Measurements from ENCODE around the gene FRMD4A. TPM values are rescaled to one million over a fixed set of nuclear protein-coding genes. Genes with fewer than 3 reads are reported as not detected.

FRMD4A gene
- total RNA-seq, 1 donor from 2014 or later, result 28.2 TPM

DNA sequence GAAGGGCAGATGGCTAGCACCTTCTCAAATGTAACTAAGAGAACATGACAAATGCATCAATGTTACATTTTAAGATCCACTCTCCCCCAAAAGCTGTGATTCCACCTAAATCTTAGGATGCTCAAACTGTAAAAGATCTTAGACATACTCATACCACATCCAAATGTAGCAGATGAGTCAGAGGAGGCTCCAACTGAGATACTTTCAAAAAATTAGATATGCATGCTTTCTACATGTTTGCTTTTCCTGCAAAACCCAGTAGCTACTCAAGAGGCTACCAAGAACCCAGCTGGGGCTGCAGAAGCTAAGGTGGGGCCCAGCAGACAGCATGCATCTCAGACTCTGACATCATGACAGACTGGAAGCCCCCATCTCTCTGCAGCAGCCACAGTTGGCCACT is 31.4 kb upstream of the FRMD4A start:
- Histone ChIP-seq H3K36me3 (ENCODE audit: control insufficient read depth, insufficient read depth, low read length) (no peaks in the 10 kb centered on the region), H3K4me3 (ENCODE audit: low read depth, low read length) (no peak overlapping the region), H3K27me3 (ENCODE audit: control insufficient read depth, insufficient read depth, low read length) (no peaks in the 10 kb centered on the region)
- DNase-seq (ENCODE audit: low read depth), result no peak
- TF ChIP-seq, protein P1, sequence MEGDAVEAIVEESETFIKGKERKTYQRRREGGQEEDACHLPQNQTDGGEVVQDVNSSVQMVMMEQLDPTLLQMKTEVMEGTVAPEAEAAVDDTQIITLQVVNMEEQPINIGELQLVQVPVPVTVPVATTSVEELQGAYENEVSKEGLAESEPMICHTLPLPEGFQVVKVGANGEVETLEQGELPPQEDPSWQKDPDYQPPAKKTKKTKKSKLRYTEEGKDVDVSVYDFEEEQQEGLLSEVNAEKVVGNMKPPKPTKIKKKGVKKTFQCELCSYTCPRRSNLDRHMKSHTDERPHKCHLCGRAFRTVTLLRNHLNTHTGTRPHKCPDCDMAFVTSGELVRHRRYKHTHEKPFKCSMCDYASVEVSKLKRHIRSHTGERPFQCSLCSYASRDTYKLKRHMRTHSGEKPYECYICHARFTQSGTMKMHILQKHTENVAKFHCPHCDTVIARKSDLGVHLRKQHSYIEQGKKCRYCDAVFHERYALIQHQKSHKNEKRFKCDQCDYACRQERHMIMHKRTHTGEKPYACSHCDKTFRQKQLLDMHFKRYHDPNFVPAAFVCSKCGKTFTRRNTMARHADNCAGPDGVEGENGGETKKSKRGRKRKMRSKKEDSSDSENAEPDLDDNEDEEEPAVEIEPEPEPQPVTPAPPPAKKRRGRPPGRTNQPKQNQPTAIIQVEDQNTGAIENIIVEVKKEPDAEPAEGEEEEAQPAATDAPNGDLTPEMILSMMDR (IDR thresholded peaks at IDR 0.05; ENCODE audit: insufficient read depth, low read length, poor library complexity, severe bottlenecking), result no peak

DNA sequence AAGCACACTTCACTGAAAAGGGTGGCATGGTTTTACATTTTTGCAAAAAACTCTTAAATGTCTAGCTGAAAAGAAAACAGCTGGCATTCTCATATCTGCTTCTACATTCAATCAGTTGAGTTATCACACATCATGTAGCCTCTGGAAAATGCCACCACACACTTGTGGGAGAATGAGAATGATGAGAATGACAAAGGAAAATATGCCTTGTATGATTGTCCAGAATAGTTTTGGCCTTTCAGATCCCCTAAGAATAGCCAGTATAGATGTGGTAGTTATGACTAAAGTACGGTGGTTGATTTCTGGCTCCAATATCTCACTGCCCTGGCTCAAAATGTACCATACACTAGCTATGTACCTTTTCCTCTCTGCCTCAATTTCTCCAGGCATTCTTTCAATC is 30.2 kb upstream of the FRMD4A start:
- DNase-seq (ENCODE audit: low read depth), result no peak
- TF ChIP-seq, protein P1 (IDR thresholded peaks at IDR 0.05; ENCODE audit: insufficient read depth, low read length, poor library complexity, severe bottlenecking), result no peak
- no peak overlapping the region for H3K4me3 ChIP-seq (ENCODE audit: low read depth, low read length)
- H3K36me3 ChIP-seq (ENCODE audit: control insufficient read depth, insufficient read depth, low read length), result no peaks in the 10 kb centered on the region
- no peaks in the 10 kb centered on the region for H3K27me3 ChIP-seq (ENCODE audit: control insufficient read depth, insufficient read depth, low read length)

DNA sequence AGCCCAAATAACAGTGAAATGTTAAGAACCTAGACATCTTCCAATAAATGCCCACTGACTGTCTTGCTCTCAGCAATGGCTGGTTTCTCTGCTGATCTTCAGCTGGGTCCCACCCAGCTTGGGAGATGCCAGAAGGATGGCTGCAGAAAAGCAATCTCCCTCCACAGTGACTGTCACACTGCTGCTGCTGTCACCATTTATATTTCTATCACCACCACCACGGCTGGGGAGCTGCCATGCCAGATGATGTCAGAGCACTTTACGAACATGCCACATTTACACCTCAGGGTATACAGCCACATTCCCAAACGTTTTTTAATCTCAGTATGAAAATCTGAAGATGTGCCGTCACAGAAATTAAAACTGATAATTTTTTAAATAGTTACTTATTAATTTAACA is 29.8 kb upstream of the FRMD4A start:
- TF ChIP-seq, protein P1 (IDR thresholded peaks at IDR 0.05; ENCODE audit: insufficient read depth, low read length, poor library complexity, severe bottlenecking), result no peak
- DNase-seq (ENCODE audit: low read depth), result no peak
- Histone ChIP-seq H3K36me3 (ENCODE audit: control insufficient read depth, insufficient read depth, low read length) (no peaks in the 10 kb centered on the region), H3K4me3 (ENCODE audit: low read depth, low read length) (no peak overlapping the region), H3K27me3 (ENCODE audit: control insufficient read depth, insufficient read depth, low read length) (no peaks in the 10 kb centered on the region)

DNA sequence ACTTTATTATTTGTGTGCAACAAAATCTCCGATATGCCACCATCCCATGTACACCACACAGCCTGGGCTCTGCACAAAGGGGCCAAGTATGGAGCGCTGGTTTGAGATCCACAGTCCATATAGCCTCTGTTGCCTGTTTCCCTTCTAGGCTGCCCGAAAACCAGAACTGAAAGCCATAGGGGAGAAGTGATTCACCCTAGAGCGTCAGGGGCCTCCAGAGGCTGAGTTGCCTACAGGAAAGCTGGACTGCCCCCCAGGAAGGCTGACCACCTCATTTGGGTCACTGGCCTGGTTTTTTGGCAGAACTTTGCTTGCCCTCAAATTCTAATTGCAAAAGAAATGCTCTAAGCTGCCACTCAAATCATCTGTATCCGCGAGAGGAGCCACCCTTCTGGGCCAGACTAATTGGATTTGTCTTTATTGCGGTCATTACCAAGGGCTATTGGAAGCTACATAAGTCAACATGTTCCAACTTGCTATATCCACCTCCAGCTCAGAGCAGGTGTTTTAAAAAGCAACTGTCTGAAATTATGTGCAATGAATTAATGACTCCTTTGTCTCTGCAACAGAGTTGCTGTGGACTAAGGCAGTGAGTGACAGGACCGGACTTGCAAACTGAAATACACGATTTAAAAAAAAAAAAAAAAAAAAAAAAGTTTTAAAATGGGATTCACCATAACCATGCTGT is 28.3 kb upstream of the FRMD4A start:
- no peak overlapping the region for H3K4me3 ChIP-seq (ENCODE audit: low read depth, low read length)
- H3K36me3 ChIP-seq (ENCODE audit: control insufficient read depth, insufficient read depth, low read length), result no peaks in the 10 kb centered on the region
- H3K27me3 ChIP-seq (ENCODE audit: control insufficient read depth, insufficient read depth, low read length), result no peaks in the 10 kb centered on the region
- TF ChIP-seq, protein P1 (IDR thresholded peaks at IDR 0.05; ENCODE audit: insufficient read depth, low read length, poor library complexity, severe bottlenecking), result no peak
- no peak for DNase-seq (ENCODE audit: low read depth)

DNA sequence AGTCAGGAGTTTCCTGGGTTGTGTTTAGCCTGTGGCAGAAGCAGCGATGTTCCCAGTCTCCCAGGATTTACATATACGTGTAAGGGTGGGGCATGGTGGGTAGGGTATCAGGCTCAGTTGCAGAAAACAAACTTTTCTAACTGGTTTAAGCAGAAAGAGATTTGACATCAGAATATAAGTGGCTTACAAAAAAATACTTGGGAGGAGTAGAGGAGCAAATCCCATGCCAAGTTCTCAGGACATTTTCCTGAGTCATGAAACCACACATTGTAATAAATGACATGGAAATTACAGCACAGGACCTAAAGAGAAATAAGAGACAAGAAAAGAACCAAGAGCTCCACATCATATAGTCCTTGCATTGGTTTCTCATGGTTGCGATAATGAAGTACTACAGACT is 26.2 kb upstream of the FRMD4A start:
- Histone ChIP-seq H3K36me3 (ENCODE audit: control insufficient read depth, insufficient read depth, low read length) (no peaks in the 10 kb centered on the region), H3K27me3 (ENCODE audit: control insufficient read depth, insufficient read depth, low read length) (no peaks in the 10 kb centered on the region), H3K4me3 (ENCODE audit: low read depth, low read length) (no peak overlapping the region)
- TF ChIP-seq, protein P1 (IDR thresholded peaks at IDR 0.05; ENCODE audit: insufficient read depth, low read length, poor library complexity, severe bottlenecking), result no peak
- DNase-seq (ENCODE audit: low read depth), result peak; percentile 14

GRCh38 chr10:14355750-14356149 is 25.0 kb upstream of the FRMD4A start:
- Histone ChIP-seq H3K36me3 (ENCODE audit: control insufficient read depth, insufficient read depth, low read length) (no peaks in the 10 kb centered on the region), H3K27me3 (ENCODE audit: control insufficient read depth, insufficient read depth, low read length) (no peaks in the 10 kb centered on the region), H3K4me3 (ENCODE audit: low read depth, low read length) (no peak overlapping the region)
- DNase-seq (ENCODE audit: low read depth), result no peak
- TF ChIP-seq, protein P1 (IDR thresholded peaks at IDR 0.05; ENCODE audit: insufficient read depth, low read length, poor library complexity, severe bottlenecking), result no peak
